HEK293 (cell line): Measurements from ENCODE around the gene PPP1R12C.

Source experiments
- CTCF ChIA-PET: fragments of 350-600 bp; formaldehyde crosslinking; extraction: SDS; loops from one replicate; lab custom pipeline; 2021; ENCODE audit warnings: antibody characterized with exemption; lab: Yijun Ruan, JAX
- POLR2A ChIA-PET: fragments of 300-600 bp; formaldehyde crosslinking; extraction: SDS; loops from one replicate; lab custom pipeline; 2020; ENCODE audit warnings: antibody characterized with exemption, inconsistent platforms; lab: Yijun Ruan, JAX
- H3K27ac ChIP-seq: fragments of 200-500 bp; sonication (Bioruptor generic); 2 replicates; pipeline ENCODE4 v1.5.1; 2014; ENCODE audit warnings: low read depth, low read length, control low read depth, inconsistent platforms; ENCODE audit errors: extremely low read depth
- H3K36me3 ChIP-seq, 2 experiments: fragments of 200-500 bp in 1 of 2; sonication (Bioruptor generic) in 1 of 2; 1 replicate in 1 of 2; 2 replicates in 1 of 2; pipeline ENCODE4 v1.5.1; 2014 to 2017; ENCODE audit warnings: inconsistent platforms in 2 of 2, low read length in 2 of 2; ENCODE audit not compliant: control insufficient read depth in 2 of 2, insufficient read depth in 1 of 2
- H3K4me1 ChIP-seq: fragments of 200-500 bp; sonication (Bioruptor generic); 2 replicates; pipeline ENCODE4 v1.5.1; 2014; ENCODE audit warnings: mild to moderate bottlenecking, low read length, inconsistent platforms; ENCODE audit not compliant: control insufficient read depth, insufficient read depth
- H3K4me3 ChIP-seq: 2 replicates; pipeline ENCODE4 v1.5.1; 2011; ENCODE audit warnings: low read depth, mild to moderate bottlenecking, control low read depth, low read length, moderate library complexity
- H3K9me3 ChIP-seq: fragments of 200-500 bp; sonication (Bioruptor generic); 2 replicates; pipeline ENCODE4 v1.5.1; 2014; ENCODE audit warnings: low read depth, low read length, inconsistent platforms; ENCODE audit not compliant: control insufficient read depth, insufficient read depth
- PRDM1 ChIP-seq: fragments of 450-650 bp; formaldehyde crosslinking; IDR thresholded peaks from 2 replicates; pipeline ENCODE4; 2016; ENCODE audit warnings: missing biosample characterization, missing genetic modification characterization
- SP3 ChIP-seq: fragments of 450-650 bp; formaldehyde crosslinking; IDR thresholded peaks from 2 replicates; pipeline ENCODE4 v1.5.1; 2016; ENCODE audit warnings: missing biosample characterization, missing genetic modification characterization
- TRIM28 ChIP-seq: IDR thresholded peaks from 2 replicates; pipeline ENCODE4 v1.6.1; 2011; ENCODE audit warnings: low read length, control low read depth, borderline replicate concordance
- YY1 ChIP-seq: fragments of 450-650 bp; formaldehyde crosslinking; IDR thresholded peaks from 2 replicates; pipeline ENCODE4 v1.5.1; 2018; ENCODE audit warnings: missing biosample characterization, missing genetic modification characterization
- ZNF121 ChIP-seq: fragments of 450-650 bp; formaldehyde crosslinking; IDR thresholded peaks from 2 replicates; pipeline ENCODE4 v1.5.1; 2016; ENCODE audit warnings: missing biosample characterization, missing genetic modification characterization
- ZNF138 ChIP-seq: fragments of 450-650 bp; formaldehyde crosslinking; IDR thresholded peaks from 2 replicates; pipeline ENCODE4 v1.5.1; 2016; ENCODE audit warnings: missing biosample characterization, missing genetic modification characterization, borderline replicate concordance
- ZNF140 ChIP-seq: fragments of 450-650 bp; formaldehyde crosslinking; IDR thresholded peaks from 2 replicates; pipeline ENCODE4 v1.5.1; 2016; ENCODE audit warnings: missing biosample characterization, missing genetic modification characterization
- ZNF155 ChIP-seq: fragments of 450-650 bp; formaldehyde crosslinking; IDR thresholded peaks from 2 replicates; pipeline ENCODE4 v1.5.1; 2016; ENCODE audit warnings: missing biosample characterization, missing genetic modification characterization
- ZNF174 ChIP-seq: fragments of 450-650 bp; formaldehyde crosslinking; IDR thresholded peaks from 2 replicates; pipeline ENCODE4 v1.5.0; 2017; ENCODE audit warnings: missing biosample characterization, mild to moderate bottlenecking, missing genetic modification characterization
- ZNF311 ChIP-seq: fragments of 450-650 bp; formaldehyde crosslinking; IDR thresholded peaks from 2 replicates; pipeline ENCODE4 v1.5.1; 2017; ENCODE audit warnings: missing biosample characterization, missing genetic modification characterization, borderline replicate concordance
- ZNF341 ChIP-seq: fragments of 450-650 bp; formaldehyde crosslinking; IDR thresholded peaks from 2 replicates; pipeline ENCODE4; 2016; ENCODE audit warnings: low read depth, missing biosample characterization, missing genetic modification characterization
- ZNF366 ChIP-seq: fragments of 450-650 bp; formaldehyde crosslinking; conservative IDR thresholded peaks from 2 replicates; pipeline ENCODE4 v1.5.1; 2016; ENCODE audit warnings: missing biosample characterization, missing genetic modification characterization
- ZNF416 ChIP-seq: fragments of 450-650 bp; formaldehyde crosslinking; IDR thresholded peaks from 2 replicates; pipeline ENCODE4 v1.5.1; 2016; ENCODE audit warnings: missing biosample characterization, missing genetic modification characterization
- ZNF596 ChIP-seq: fragments of 450-650 bp; IDR thresholded peaks from 2 replicates; pipeline ENCODE4 v1.5.0; 2018; ENCODE audit warnings: missing biosample characterization, mild to moderate bottlenecking, missing genetic modification characterization, moderate library complexity
- ZNF600 ChIP-seq: fragments of 450-650 bp; formaldehyde crosslinking; IDR thresholded peaks from 2 replicates; pipeline ENCODE4 v1.5.1; 2016; ENCODE audit warnings: missing biosample characterization, missing genetic modification characterization
- ZNF610 ChIP-seq: fragments of 450-650 bp; formaldehyde crosslinking; IDR thresholded peaks from 2 replicates; pipeline ENCODE4 v1.5.1; 2016; ENCODE audit warnings: missing biosample characterization, missing genetic modification characterization, borderline replicate concordance
- ZNF76 ChIP-seq: fragments of 450-650 bp; formaldehyde crosslinking; IDR thresholded peaks from 2 replicates; pipeline ENCODE4; 2016; ENCODE audit warnings: low read depth, missing biosample characterization, missing genetic modification characterization, borderline replicate concordance
- ZNF791 ChIP-seq: fragments of 450-650 bp; formaldehyde crosslinking; IDR thresholded peaks from 2 replicates; pipeline ENCODE4 v1.5.1; 2016; ENCODE audit warnings: missing biosample characterization, missing genetic modification characterization
- TF ChIP-seq, protein P1 (sequence below): fragments of 450-650 bp; formaldehyde crosslinking; IDR thresholded peaks from 2 replicates; pipeline ENCODE4 v1.5.1; 2016; ENCODE audit warnings: missing biosample characterization, missing genetic modification characterization
- TF ChIP-seq, protein P2 (sequence below): fragments of 450-650 bp; formaldehyde crosslinking; IDR thresholded peaks from 2 replicates; pipeline ENCODE4 v1.5.1; 2017; ENCODE audit warnings: missing biosample characterization, missing genetic modification characterization
- TF ChIP-seq, protein P3 (sequence below): sonication (generic); formaldehyde crosslinking; IDR thresholded peaks from 2 replicates; pipeline ENCODE4 v1.8.1; 2022; ENCODE audit warnings: mild to moderate bottlenecking, moderate library complexity, missing genetic modification reagents
- TF ChIP-seq, protein P4 (sequence below): fragments of 450-650 bp; formaldehyde crosslinking; IDR thresholded peaks from 2 replicates; pipeline ENCODE4 v1.5.1; 2016; ENCODE audit warnings: missing biosample characterization, missing genetic modification characterization
- TF ChIP-seq, protein P5 (sequence below): fragments of 450-650 bp; formaldehyde crosslinking; IDR thresholded peaks from 2 replicates; pipeline ENCODE4 v1.5.1; 2016; ENCODE audit warnings: missing biosample characterization, missing genetic modification characterization

PPP1R12C gene

DNA sequence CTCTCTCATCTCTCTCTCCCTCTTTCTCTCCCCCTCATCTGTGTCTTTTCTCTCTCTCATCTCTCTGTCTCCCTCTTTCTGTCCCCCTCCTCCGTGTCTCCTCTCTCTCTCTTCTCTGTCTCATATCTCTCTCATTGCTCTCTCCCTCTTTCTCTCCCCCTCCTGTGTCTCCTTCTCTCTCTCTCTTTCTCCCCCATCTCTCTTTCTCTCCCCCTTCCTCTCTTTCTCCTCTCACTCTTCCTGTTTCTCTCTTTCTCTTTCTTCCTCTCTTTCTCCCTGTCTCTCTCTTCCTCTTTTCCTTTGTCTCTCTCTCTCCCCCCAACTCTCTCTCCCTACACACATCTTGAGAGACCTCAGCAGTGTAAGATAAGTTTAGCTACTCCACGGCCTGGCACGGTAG, 49.6 kb downstream of the PPP1R12C start:
- Histone ChIP-seq H3K4me3 (no peak overlapping the region), H3K4me1 (peaks cover 4% of the 10 kb centered on the region; the same call in 1 of the 2 replicates), H3K9me3 (no peaks in the 10 kb centered on the region), H3K27ac (no peak overlapping the region), H3K36me3 (no peaks in the 10 kb centered on the region)
- TF ChIP-seq YY1 (tag by site-specific recombination) (no peak), PRDM1 (tag by site-specific recombination) (peak; percentile 96), ZNF366 (tag by site-specific recombination) (peak; percentile 72), ZNF174 (tag by site-specific recombination) (no peak), ZNF596 (tag by site-specific recombination) (peak; percentile 63; the same call in 1 of the 2 replicates)
- TF ChIP-seq, protein P1, sequence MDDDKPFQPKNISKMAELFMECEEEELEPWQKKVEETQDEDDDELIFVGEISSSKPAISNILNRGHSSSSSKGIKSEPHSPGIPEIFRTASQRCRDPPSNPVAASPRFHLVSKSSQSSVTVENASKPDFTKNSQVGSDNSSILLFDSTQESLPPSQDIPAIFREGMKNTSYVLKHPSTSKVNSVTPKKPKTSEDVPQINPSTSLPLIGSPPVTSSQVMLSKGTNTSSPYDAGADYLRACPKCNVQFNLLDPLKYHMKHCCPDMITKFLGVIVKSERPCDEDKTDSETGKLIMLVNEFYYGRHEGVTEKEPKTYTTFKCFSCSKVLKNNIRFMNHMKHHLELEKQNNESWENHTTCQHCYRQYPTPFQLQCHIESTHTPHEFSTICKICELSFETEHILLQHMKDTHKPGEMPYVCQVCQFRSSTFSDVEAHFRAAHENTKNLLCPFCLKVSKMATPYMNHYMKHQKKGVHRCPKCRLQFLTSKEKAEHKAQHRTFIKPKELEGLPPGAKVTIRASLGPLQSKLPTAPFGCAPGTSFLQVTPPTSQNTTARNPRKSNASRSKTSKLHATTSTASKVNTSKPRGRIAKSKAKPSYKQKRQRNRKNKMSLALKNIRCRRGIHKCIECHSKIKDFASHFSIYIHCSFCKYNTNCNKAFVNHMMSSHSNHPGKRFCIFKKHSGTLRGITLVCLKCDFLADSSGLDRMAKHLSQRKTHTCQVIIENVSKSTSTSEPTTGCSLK: no peak
- TF ChIP-seq, protein P2, sequence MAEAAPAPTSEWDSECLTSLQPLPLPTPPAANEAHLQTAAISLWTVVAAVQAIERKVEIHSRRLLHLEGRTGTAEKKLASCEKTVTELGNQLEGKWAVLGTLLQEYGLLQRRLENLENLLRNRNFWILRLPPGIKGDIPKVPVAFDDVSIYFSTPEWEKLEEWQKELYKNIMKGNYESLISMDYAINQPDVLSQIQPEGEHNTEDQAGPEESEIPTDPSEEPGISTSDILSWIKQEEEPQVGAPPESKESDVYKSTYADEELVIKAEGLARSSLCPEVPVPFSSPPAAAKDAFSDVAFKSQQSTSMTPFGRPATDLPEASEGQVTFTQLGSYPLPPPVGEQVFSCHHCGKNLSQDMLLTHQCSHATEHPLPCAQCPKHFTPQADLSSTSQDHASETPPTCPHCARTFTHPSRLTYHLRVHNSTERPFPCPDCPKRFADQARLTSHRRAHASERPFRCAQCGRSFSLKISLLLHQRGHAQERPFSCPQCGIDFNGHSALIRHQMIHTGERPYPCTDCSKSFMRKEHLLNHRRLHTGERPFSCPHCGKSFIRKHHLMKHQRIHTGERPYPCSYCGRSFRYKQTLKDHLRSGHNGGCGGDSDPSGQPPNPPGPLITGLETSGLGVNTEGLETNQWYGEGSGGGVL (tag by site-specific recombination): 0 out of 2 replicates have a peak, but pooled peaks have one; percentile 12
- ChIA-PET POLR2A (interaction anchor here (2.6 kb wide), 1 partner anchor 50 kb away, joined by 7 read pairs; the partner anchor contains the start of gene PPP1R12C), CTCF (interaction anchor here (0.7 to 1.4 kb wide), 2 partner anchors 99 to 588 kb away, joined by 4 read pairs; partner anchors contain the start of gene DNAAF3)

DNA sequence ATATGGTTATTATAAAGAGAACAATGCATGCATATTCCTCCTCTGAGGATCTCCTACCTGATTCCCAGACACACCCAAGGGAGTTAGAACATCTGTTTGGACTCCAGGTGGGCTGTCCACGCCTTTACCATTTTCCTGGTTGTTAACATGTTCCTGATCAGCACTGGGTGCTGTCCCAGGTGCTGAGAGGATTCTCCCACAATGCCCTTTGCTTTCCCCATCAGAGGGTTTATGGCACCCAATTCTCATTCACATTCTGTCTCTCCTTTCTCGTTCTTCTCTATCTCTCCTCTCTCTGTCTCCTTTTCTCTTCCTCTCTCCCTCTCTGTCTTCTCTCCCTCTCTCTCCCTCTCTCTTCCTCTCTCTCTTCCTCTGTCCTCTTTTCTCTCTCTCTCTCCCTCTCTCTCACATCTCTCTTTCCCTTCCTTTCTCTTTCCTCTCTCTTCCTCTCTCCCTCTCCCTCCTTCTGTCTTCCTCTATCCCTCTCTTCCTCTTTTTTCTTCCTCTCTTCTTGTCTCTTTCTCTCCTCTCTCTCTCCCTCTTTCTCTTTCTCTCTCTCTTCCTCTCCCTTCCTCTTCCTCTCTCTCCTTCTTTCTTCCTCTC, 51.2 kb downstream of the PPP1R12C start:
- ChIA-PET POLR2A (interaction anchor here (0.6 kb wide), 1 partner anchor 14 kb away, joined by 5 read pairs; no protein-coding TSS in a partner anchor), CTCF (interaction anchor here (0.8 kb wide), 1 partner anchor 11 kb away, joined by 3 read pairs; no protein-coding TSS in a partner anchor)
- Histone ChIP-seq H3K36me3 (no peaks in the 10 kb centered on the region; a peak in 1 of 3 replicates), H3K27ac (no peak overlapping the region), H3K4me1 (peaks cover 4% of the 10 kb centered on the region; the same call in 1 of the 2 replicates), H3K9me3 (no peaks in the 10 kb centered on the region), H3K4me3 (no peak overlapping the region)
- no peak for TF ChIP-seq ZNF155
- TF ChIP-seq ZNF366 (tag by site-specific recombination): peak; percentile 85; the same call in 1 of the 2 replicates
- TF ChIP-seq, protein P3, sequence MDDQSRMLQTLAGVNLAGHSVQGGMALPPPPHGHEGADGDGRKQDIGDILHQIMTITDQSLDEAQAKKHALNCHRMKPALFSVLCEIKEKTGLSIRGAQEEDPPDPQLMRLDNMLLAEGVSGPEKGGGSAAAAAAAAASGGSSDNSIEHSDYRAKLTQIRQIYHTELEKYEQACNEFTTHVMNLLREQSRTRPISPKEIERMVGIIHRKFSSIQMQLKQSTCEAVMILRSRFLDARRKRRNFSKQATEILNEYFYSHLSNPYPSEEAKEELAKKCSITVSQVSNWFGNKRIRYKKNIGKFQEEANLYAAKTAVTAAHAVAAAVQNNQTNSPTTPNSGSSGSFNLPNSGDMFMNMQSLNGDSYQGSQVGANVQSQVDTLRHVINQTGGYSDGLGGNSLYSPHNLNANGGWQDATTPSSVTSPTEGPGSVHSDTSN (CRISPR knock-in tag): no peak
- TF ChIP-seq, protein P4, sequence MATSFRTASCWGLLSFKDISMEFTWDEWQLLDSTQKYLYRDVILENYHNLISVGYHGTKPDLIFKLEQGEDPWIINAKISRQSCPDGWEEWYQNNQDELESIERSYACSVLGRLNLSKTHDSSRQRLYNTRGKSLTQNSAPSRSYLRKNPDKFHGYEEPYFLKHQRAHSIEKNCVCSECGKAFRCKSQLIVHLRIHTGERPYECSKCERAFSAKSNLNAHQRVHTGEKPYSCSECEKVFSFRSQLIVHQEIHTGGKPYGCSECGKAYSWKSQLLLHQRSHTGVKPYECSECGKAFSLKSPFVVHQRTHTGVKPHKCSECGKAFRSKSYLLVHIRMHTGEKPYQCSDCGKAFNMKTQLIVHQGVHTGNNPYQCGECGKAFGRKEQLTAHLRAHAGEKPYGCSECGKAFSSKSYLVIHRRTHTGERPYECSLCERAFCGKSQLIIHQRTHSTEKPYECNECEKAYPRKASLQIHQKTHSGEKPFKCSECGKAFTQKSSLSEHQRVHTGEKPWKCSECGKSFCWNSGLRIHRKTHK (tag by site-specific recombination): no peak
- peak; percentile 99 for TF ChIP-seq PRDM1 (tag by site-specific recombination)
- no peak for TF ChIP-seq ZNF121 (tag by site-specific recombination)
- no peak for TF ChIP-seq ZNF138 (tag by site-specific recombination)
- no peak for TF ChIP-seq TRIM28
- no peak for TF ChIP-seq ZNF600
- TF ChIP-seq ZNF311 (tag by site-specific recombination): no peak
- no peak for TF ChIP-seq SP3 (tag by site-specific recombination)
- no peak for TF ChIP-seq ZNF791 (tag by site-specific recombination)
- TF ChIP-seq ZNF140: no peak
- TF ChIP-seq, protein P5, sequence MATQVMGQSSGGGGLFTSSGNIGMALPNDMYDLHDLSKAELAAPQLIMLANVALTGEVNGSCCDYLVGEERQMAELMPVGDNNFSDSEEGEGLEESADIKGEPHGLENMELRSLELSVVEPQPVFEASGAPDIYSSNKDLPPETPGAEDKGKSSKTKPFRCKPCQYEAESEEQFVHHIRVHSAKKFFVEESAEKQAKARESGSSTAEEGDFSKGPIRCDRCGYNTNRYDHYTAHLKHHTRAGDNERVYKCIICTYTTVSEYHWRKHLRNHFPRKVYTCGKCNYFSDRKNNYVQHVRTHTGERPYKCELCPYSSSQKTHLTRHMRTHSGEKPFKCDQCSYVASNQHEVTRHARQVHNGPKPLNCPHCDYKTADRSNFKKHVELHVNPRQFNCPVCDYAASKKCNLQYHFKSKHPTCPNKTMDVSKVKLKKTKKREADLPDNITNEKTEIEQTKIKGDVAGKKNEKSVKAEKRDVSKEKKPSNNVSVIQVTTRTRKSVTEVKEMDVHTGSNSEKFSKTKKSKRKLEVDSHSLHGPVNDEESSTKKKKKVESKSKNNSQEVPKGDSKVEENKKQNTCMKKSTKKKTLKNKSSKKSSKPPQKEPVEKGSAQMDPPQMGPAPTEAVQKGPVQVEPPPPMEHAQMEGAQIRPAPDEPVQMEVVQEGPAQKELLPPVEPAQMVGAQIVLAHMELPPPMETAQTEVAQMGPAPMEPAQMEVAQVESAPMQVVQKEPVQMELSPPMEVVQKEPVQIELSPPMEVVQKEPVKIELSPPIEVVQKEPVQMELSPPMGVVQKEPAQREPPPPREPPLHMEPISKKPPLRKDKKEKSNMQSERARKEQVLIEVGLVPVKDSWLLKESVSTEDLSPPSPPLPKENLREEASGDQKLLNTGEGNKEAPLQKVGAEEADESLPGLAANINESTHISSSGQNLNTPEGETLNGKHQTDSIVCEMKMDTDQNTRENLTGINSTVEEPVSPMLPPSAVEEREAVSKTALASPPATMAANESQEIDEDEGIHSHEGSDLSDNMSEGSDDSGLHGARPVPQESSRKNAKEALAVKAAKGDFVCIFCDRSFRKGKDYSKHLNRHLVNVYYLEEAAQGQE (tag by site-specific recombination): peak; percentile 96
- TF ChIP-seq ZNF610 (tag by site-specific recombination): no peak
- no peak for TF ChIP-seq ZNF341 (tag by site-specific recombination)
- TF ChIP-seq ZNF76 (tag by site-specific recombination): 0 out of 2 replicates have a peak, but pooled peaks have one; percentile 17
- TF ChIP-seq ZNF416 (tag by site-specific recombination): no peak
